Mucosa of descending colon (tissue), 3 donors: ENCODE data around the gene KLHL5. TPM values are rescaled to one million over a fixed set of nuclear protein-coding genes. Genes with fewer than 3 reads are reported as not detected.

ENCODE experiments used
- ATAC-seq: fragments of 200-7000 bp; cut with Tn5 transposase; one replicate; pipeline ENCODE4 v1.9.1; 2020; ENCODE audit warnings: mild to moderate bottlenecking, moderate library complexity
- DNase-seq, 3 donors: peaks; one replicate each; pipeline ENCODE4 v3.0.0-alpha.2; 2020
- H3K36me3 ChIP-seq: fragments of 200-600 bp; one replicate; pipeline ENCODE4 v1.8.0; 2021; ENCODE audit warnings: low read depth, mild to moderate bottlenecking
- H3K4me1 ChIP-seq: fragments of 200-600 bp; one replicate; pipeline ENCODE4 v1.8.0; 2021; ENCODE audit warnings: low read depth, mild to moderate bottlenecking
- H3K4me3 ChIP-seq: fragments of 200-600 bp; one replicate; pipeline ENCODE4 v1.8.0; 2021; ENCODE audit warnings: mild to moderate bottlenecking
- H3K9me3 ChIP-seq: fragments of 200-600 bp; one replicate; pipeline ENCODE4 v1.8.0; 2021; ENCODE audit warnings: mild to moderate bottlenecking
- CTCF ChIP-seq: fragments of 200-600 bp; IDR thresholded peaks from one replicate; pipeline ENCODE4 v1.8.0; 2022; ENCODE audit warnings: antibody characterized with exemption, mild to moderate bottlenecking
- intact Hi-C, 2 donors: fragments of 100-400 bp; cut with DNase I in 1 of 2; cut with micrococcal nuclease in 1 of 2; formaldehyde crosslinking; loops; one replicate each; pipeline versions ENCODE4 v1.11.0 to v1.11.1; 2022; cut with DNase I, micrococcal nuclease
- total RNA-seq, 3 donors: library from RNA; stranded (reverse); fragmentation: NEBNext Ultra II Directional in 2 of 3; extraction: Animal tissue kit (Norgen Biotek cat#: 25700) in 2 of 3; gene quantifications; one replicate each; pipeline versions ENCODE4 v1.2.1 to v1.2.4, GENCODE V29; 2021 to 2023
- donor health status: DM: no; HTN: no; CAD: no; lungs with moderate emphysema.
- donor health status: DM: no; HTN: no; CAD: no.
- donor health status: DM: no; HTN: yes; CAD: no.

The KLHL5 gene
- total RNA-seq, 3 donors from 2014 or later, result 2.5 to 94.8 (median 15.2) TPM

- TF ChIP-seq CTCF, result no peak
- ATAC-seq (no peak), DNase-seq (no peak)
- H3K4me3 ChIP-seq, result no peak overlapping the region
- no peaks in the 10 kb centered on the region for H3K4me1 ChIP-seq
- H3K9me3 ChIP-seq, result no peaks in the 10 kb centered on the region
- intact Hi-C loops, result no loop called here
- no peaks in the 10 kb centered on the region for H3K36me3 ChIP-seq
Measured at GRCh38 chr4:39170301-39170700, 108.3 kb downstream of the KLHL5 start.

Other genes with a start within 250 kb of the KLHL5 start
- 1 to 10 TPM; 1.3 to 3.6 (median 2.3) TPM for gene TLR6, start 205.4 kb upstream of the KLHL5 start, total RNA-seq
- gene FAM114A1, start 194.4 kb upstream of the KLHL5 start, total RNA-seq, result 10 to 100 TPM; 59.1 to 94.7 (median 62.5) TPM
- 1 to 10 TPM in 1 of 3 donors, under 1 TPM in 2; 0.44 to 1.3 (median 0.94) TPM for gene TMEM156, start 29.8 kb upstream of the KLHL5 start, total RNA-seq
- gene WDR19, start 120.3 kb downstream of the KLHL5 start, total RNA-seq, result 10 to 100 TPM in 2 of 3 donors, 1 to 10 TPM in 1; 6.7 to 29.5 (median 12.0) TPM